Neural progenitor cell (in vitro differentiated cells): Measurements from ENCODE around the gene TAS1R1. TPM values are rescaled to one million over a fixed set of nuclear protein-coding genes. Genes with fewer than 3 reads are reported as not detected.

Experiments
- DNase-seq: peaks from one replicate; pipeline ENCODE4 v3.0.0-alpha.2; 2016; ENCODE audit warnings: low spot score
- H2AFZ ChIP-seq: fragments of 200-600 bp; sonication (generic); replicated peaks from 2 replicates; pipeline ENCODE4 v1.6.1; 2016; ENCODE audit warnings: antibody characterized with exemption
- H3F3A ChIP-seq: fragments of 200-600 bp; sonication (generic); 2 replicates; pipeline ENCODE4 v1.6.1; 2016; ENCODE audit warnings: antibody characterized with exemption, low read depth
- H3K27ac ChIP-seq: fragments of 200-600 bp; sonication (generic); 2 replicates; pipeline ENCODE4 v1.5.1; 2016; ENCODE audit warnings: mild to moderate bottlenecking
- H3K27me3 ChIP-seq: fragments of 200-600 bp; sonication (generic); 2 replicates; pipeline ENCODE4 v1.6.1; 2016; ENCODE audit warnings: mild to moderate bottlenecking, moderate library complexity
- H3K36me3 ChIP-seq: fragments of 200-600 bp; sonication (generic); 2 replicates; pipeline ENCODE4 v1.5.1; 2016
- H3K4me1 ChIP-seq: fragments of 200-600 bp; sonication (generic); 2 replicates; pipeline ENCODE4 v1.6.1; 2016; ENCODE audit warnings: mixed run types
- H3K4me2 ChIP-seq: fragments of 200-600 bp; sonication (generic); 2 replicates; pipeline ENCODE4 v1.6.1; 2016
- H3K4me3 ChIP-seq: fragments of 200-600 bp; sonication (generic); 2 replicates; pipeline ENCODE4 v1.5.1; 2016
- H3K79me2 ChIP-seq: fragments of 200-600 bp; sonication (generic); 2 replicates; pipeline ENCODE4 v1.6.1; 2016; ENCODE audit warnings: low read depth
- H3K9ac ChIP-seq: fragments of 200-600 bp; sonication (generic); 2 replicates; pipeline ENCODE4 v1.6.1; 2016
- H3K9me3 ChIP-seq: fragments of 200-600 bp; sonication (generic); 2 replicates; pipeline ENCODE4 v1.5.1; 2016; ENCODE audit warnings: low read depth
- H4K20me1 ChIP-seq: fragments of 200-600 bp; sonication (generic); 2 replicates; pipeline ENCODE4 v1.6.1; 2016; ENCODE audit warnings: low read depth
- H3K27ac Mint-ChIP-seq: 3 replicates; pipeline ENCODE4 v1.8.0; 2021; ENCODE audit warnings: mixed read lengths
- H3K27me3 Mint-ChIP-seq: 2 replicates; pipeline ENCODE4 v1.8.0; 2022; ENCODE audit warnings: low read depth, mild to moderate bottlenecking, inconsistent platforms, moderate library complexity, mixed read lengths; ENCODE audit not compliant: insufficient read depth
- H3K36me3 Mint-ChIP-seq: 3 replicates; pipeline ENCODE4 v1.8.0; 2021; ENCODE audit warnings: mixed read lengths
- H3K4me1 Mint-ChIP-seq: 3 replicates; pipeline ENCODE4 v1.8.0; 2021; ENCODE audit warnings: mixed read lengths
- H3K4me3 Mint-ChIP-seq: 3 replicates; pipeline ENCODE4 v1.8.0; 2021; ENCODE audit warnings: mild to moderate bottlenecking, moderate library complexity, mixed read lengths
- H3K9me3 Mint-ChIP-seq: 3 replicates; pipeline ENCODE4 v1.8.0; 2020; ENCODE audit warnings: mixed read lengths
- CTCF ChIP-seq: fragments of 200-600 bp; sonication (generic); IDR thresholded peaks from 2 replicates; pipeline ENCODE4 v1.5.1; 2017; ENCODE audit warnings: antibody characterized with exemption, mild to moderate bottlenecking
- EZH2 ChIP-seq: fragments of 200-600 bp; sonication (generic); IDR thresholded peaks from 2 replicates; pipeline ENCODE4 v1.6.1; 2017; ENCODE audit warnings: antibody characterized with exemption, mild to moderate bottlenecking, moderate library complexity
- EZH2phosphoT487 ChIP-seq: fragments of 200-600 bp; sonication (generic); IDR thresholded peaks from 2 replicates; pipeline ENCODE4 v1.6.1; 2017; ENCODE audit warnings: antibody characterized with exemption
- total RNA-seq: library from RNA; depleted of rRNA; stranded (reverse); fragments of >200 nt; gene quantifications from 2 replicates; pipeline ENCODE4 v1.2.3, GENCODE V29; 2015; ENCODE audit warnings: low replicate concordance

Gene TAS1R1
- total RNA-seq, 1 donor from 2014 or later, result not detected

- Histone ChIP-seq H3K36me3 (no peaks in the 10 kb centered on the region), H3K79me2 (peaks cover 51% of the 10 kb centered on the region), H3K4me3 (peak overlapping the region; percentile 64), H4K20me1 (peaks cover 52% of the 10 kb centered on the region), H3F3A (peaks cover 27% of the 10 kb centered on the region), H2AFZ (no peak overlapping the region), H3K4me1 (peaks cover 8% of the 10 kb centered on the region), H3K9me3 (no peaks in the 10 kb centered on the region), H3K9ac (peak overlapping the region; percentile 74), H3K27me3 (no peaks in the 10 kb centered on the region), H3K4me2 (peak overlapping the region; percentile 91), H3K27ac (no peak overlapping the region)
- TF ChIP-seq EZH2phosphoT487 (no peak), CTCF (no peak), EZH2 (no peak)
- Mint-ChIP-seq H3K36me3 (peaks cover 29% of the 10 kb centered on the region), H3K27me3 (no peaks in the 10 kb centered on the region), H3K27ac (peak overlapping the region; percentile 90), H3K4me3 (peak overlapping the region; percentile 95), H3K4me1 (peaks cover 16% of the 10 kb centered on the region), H3K9me3 (no peaks in the 10 kb centered on the region)
- no peak for DNase-seq
Measured at GRCh38 chr1:6625584-6626149, 70.6 kb downstream of the TAS1R1 start.

GRCh38 chr1:6627031-6627430, 71.9 kb downstream of the TAS1R1 start:
- no peak overlapping the region for H3K4me2 ChIP-seq
- H4K20me1 ChIP-seq, result peaks cover 39% of the 10 kb centered on the region
- H3K36me3 ChIP-seq, result no peaks in the 10 kb centered on the region
- no peak overlapping the region for H3K9ac ChIP-seq
- Mint-ChIP-seq H3K9me3 (no peaks in the 10 kb centered on the region), H3K27me3 (peaks cover 1% of the 10 kb centered on the region), H3K36me3 (peaks cover 25% of the 10 kb centered on the region), H3K4me3 (peak overlapping the region; percentile 95), H3K4me1 (peaks cover 16% of the 10 kb centered on the region), H3K27ac (no peak overlapping the region)
- H3K4me3 ChIP-seq, result no peak overlapping the region
- H3K9me3 ChIP-seq, result no peaks in the 10 kb centered on the region
- H3K4me1 ChIP-seq, result peaks cover 8% of the 10 kb centered on the region
- no peak overlapping the region for H2AFZ ChIP-seq
- no peak overlapping the region for H3K27ac ChIP-seq
- H3K27me3 ChIP-seq, result no peaks in the 10 kb centered on the region
- H3F3A ChIP-seq, result peaks cover 27% of the 10 kb centered on the region
- H3K79me2 ChIP-seq, result peaks cover 38% of the 10 kb centered on the region
- DNase-seq, result no peak
- TF ChIP-seq EZH2phosphoT487, result no peak
- no peak for TF ChIP-seq CTCF
- TF ChIP-seq EZH2, result no peak

- no peak overlapping the region for H3K4me3 ChIP-seq
- peaks cover 19% of the 10 kb centered on the region for H3F3A ChIP-seq
- Mint-ChIP-seq H3K27ac (no peak overlapping the region), H3K27me3 (peaks cover 2% of the 10 kb centered on the region), H3K4me3 (peak overlapping the region; percentile 47), H3K4me1 (peaks cover 16% of the 10 kb centered on the region), H3K36me3 (peaks cover 20% of the 10 kb centered on the region), H3K9me3 (no peaks in the 10 kb centered on the region)
- no peak overlapping the region for H3K4me2 ChIP-seq
- peaks cover 8% of the 10 kb centered on the region for H3K4me1 ChIP-seq
- no peak overlapping the region for H2AFZ ChIP-seq
- no peaks in the 10 kb centered on the region for H3K27me3 ChIP-seq
- no peaks in the 10 kb centered on the region for H3K36me3 ChIP-seq
- H4K20me1 ChIP-seq, result peaks cover 30% of the 10 kb centered on the region
- no peak for DNase-seq
- no peak for TF ChIP-seq EZH2
- TF ChIP-seq CTCF, result no peak
- TF ChIP-seq EZH2phosphoT487, result no peak
- H3K27ac ChIP-seq, result no peak overlapping the region
- no peaks in the 10 kb centered on the region for H3K9me3 ChIP-seq
- peaks cover 28% of the 10 kb centered on the region for H3K79me2 ChIP-seq
- no peak overlapping the region for H3K9ac ChIP-seq
Measured at GRCh38 chr1:6627841-6628545, 72.9 kb downstream of the TAS1R1 start.
